ENCODE data around the gene HOXD11.

DNA sequence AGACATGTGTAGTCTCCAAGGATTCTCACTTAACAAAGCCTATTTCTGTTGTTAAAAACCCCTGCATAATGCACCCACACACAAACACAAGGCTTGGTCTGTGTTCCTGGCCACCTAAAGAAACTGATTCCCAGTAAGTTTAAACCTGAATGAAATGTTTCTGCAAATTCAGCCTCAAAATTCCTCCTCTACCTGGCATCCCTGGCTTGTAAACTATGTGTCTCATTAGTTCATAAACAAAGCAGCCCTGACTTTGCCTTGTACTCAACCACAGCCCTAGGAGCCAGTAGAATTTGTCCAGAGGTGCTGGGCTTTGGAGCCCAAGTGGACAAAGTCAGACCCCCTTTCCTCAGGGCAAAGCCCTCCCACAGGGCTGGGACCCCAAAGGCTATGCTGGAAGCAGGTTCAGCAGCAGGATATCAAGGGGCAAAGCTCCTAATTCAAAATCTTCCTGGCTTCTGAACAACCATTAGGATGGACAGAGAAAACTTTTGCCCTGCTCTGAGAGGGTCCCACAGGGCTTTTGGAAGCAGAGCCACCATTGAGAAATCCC lies 17.2 kb upstream of the HOXD11 start:
- TF ChIP-seq, protein P1, sequence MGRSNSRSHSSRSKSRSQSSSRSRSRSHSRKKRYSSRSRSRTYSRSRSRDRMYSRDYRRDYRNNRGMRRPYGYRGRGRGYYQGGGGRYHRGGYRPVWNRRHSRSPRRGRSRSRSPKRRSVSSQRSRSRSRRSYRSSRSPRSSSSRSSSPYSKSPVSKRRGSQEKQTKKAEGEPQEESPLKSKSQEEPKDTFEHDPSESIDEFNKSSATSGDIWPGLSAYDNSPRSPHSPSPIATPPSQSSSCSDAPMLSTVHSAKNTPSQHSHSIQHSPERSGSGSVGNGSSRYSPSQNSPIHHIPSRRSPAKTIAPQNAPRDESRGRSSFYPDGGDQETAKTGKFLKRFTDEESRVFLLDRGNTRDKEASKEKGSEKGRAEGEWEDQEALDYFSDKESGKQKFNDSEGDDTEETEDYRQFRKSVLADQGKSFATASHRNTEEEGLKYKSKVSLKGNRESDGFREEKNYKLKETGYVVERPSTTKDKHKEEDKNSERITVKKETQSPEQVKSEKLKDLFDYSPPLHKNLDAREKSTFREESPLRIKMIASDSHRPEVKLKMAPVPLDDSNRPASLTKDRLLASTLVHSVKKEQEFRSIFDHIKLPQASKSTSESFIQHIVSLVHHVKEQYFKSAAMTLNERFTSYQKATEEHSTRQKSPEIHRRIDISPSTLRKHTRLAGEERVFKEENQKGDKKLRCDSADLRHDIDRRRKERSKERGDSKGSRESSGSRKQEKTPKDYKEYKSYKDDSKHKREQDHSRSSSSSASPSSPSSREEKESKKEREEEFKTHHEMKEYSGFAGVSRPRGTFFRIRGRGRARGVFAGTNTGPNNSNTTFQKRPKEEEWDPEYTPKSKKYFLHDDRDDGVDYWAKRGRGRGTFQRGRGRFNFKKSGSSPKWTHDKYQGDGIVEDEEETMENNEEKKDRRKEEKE (IDR thresholded peaks at IDR 0.05; ENCODE audit: borderline replicate concordance in 1 of 2, control insufficient read depth in 1 of 2, low read depth in 2 of 2, low read length in 1 of 2) = no peak
- no peak for TF ChIP-seq ZNF121 (CRISPR knock-in tag; conservative IDR thresholded peaks at IDR 0.05)
- TF ChIP-seq SRSF9 (IDR thresholded peaks at IDR 0.05; ENCODE audit: borderline replicate concordance, low read depth, low read length) = no peak
- no peak for TF ChIP-seq POLR2A (conservative IDR thresholded peaks at IDR 0.05)
- TF ChIP-seq, protein P2, sequence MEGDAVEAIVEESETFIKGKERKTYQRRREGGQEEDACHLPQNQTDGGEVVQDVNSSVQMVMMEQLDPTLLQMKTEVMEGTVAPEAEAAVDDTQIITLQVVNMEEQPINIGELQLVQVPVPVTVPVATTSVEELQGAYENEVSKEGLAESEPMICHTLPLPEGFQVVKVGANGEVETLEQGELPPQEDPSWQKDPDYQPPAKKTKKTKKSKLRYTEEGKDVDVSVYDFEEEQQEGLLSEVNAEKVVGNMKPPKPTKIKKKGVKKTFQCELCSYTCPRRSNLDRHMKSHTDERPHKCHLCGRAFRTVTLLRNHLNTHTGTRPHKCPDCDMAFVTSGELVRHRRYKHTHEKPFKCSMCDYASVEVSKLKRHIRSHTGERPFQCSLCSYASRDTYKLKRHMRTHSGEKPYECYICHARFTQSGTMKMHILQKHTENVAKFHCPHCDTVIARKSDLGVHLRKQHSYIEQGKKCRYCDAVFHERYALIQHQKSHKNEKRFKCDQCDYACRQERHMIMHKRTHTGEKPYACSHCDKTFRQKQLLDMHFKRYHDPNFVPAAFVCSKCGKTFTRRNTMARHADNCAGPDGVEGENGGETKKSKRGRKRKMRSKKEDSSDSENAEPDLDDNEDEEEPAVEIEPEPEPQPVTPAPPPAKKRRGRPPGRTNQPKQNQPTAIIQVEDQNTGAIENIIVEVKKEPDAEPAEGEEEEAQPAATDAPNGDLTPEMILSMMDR (IDR thresholded peaks at IDR 0.05 in 2 of 3, conservative IDR thresholded peaks at IDR 0.05 in 1 of 3; ENCODE audit: insufficient read depth in 2 of 3, low read depth in 1 of 3, low read length in 3 of 3) = no peak
- TF ChIP-seq TBL1XR1 (IDR thresholded peaks at IDR 0.05; ENCODE audit: low read length in 2 of 2) = no peak
- TF ChIP-seq EZH2 (IDR thresholded peaks at IDR 0.05; ENCODE audit: borderline replicate concordance, low read depth, low read length) = no peak

Measured in K562 (cell line).